NCI-H82 treated with DMSO at 0.1 percent for 48 hours (cell line): Measurements from ENCODE around the gene WASHC1.
"Not testable (repeated sequence)": the region's sequence is repeated elsewhere in the genome, so short reads cannot be mapped to it uniquely, and the experiment has no call there.

Experiments
- DNase-seq: peaks from one replicate; lab custom pipeline; 2025; ENCODE audit not compliant: unreplicated experiment; lab: John Stamatoyannopoulos, UW

Gene WASHC1, protein sequence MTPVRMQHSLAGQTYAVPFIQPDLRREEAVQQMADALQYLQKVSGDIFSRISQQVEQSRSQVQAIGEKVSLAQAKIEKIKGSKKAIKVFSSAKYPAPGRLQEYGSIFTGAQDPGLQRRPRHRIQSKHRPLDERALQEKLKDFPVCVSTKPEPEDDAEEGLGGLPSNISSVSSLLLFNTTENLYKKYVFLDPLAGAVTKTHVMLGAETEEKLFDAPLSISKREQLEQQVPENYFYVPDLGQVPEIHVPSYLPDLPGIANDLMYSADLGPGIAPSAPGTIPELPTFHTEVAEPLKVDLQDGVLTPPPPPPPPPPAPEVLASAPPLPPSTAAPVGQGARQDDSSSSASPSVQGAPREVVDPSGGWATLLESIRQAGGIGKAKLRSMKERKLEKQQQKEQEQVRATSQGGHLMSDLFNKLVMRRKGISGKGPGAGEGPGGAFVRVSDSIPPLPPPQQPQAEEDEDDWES

GRCh38 chr9:29356-29755 is at the start of gene WASHC1:
Gene WASHC1 (minus strand): TSS chr9:29456. CDS start chr9:24999, 4,457 bp downstream.
- not testable (repeated sequence) for DNase-seq

- DNase-seq = not testable (repeated sequence)
Measured at GRCh38 chr9:78333-78732, 49.1 kb upstream of the WASHC1 start.

GRCh38 chr9:76389-76788 is 47.1 kb upstream of the WASHC1 start:
- DNase-seq = not testable (repeated sequence)

- DNase-seq = not testable (repeated sequence)
Measured at GRCh38 chr9:73900-74525, 44.8 kb upstream of the WASHC1 start.

- DNase-seq = not testable (repeated sequence)
Measured at GRCh38 chr9:73076-73899, 44.0 kb upstream of the WASHC1 start.

DNA sequence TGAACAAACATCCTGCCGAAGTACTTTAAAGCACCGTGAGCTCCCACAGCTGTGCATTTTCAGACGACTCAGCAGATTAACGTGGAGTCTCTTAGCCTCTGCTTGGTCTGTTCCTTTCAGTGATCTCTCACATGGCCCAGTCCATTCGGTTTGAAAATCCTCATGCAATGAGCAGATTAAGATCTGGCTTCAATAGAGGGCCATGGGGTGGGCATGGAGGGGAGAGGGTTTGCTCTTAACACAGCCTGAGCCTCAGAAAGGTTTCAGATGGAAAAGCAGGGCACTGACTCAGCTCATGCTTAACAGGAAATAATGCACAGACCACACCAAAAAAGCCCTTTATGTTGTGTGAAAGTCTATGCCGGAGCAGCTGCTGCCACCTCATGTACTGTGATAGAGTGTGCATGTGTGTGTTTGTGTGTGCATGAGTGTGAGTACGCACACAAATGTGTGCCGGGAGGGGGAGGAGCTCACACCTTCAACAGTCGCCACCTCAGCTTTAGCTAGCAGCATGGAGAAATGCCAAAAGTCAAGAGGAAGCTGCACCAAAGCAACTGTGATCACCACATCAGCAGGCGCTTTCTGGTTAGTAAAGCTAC is 33.9 kb upstream of the WASHC1 start:
- peak; percentile 36 for DNase-seq

DNA sequence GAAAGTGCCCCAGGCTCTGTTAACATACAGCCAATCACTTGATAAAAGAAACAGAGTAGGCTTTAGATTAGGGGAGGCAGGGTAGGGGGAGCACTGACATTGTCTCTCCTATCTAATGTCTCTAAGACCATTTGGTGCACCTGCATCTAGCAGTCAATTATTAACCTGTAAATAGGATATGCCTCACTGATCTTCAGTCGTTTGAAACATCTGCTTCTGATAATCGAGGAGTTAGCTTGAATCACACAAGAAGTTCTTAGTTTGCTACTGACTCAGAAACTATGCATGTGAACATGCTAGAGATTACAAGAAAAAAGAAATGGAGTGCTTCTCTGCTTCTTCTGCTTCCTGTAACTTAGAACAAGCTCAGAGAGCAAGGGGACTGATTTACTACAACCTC is 23.4 kb upstream of the WASHC1 start:
- DNase-seq = peak; percentile 42

DNA sequence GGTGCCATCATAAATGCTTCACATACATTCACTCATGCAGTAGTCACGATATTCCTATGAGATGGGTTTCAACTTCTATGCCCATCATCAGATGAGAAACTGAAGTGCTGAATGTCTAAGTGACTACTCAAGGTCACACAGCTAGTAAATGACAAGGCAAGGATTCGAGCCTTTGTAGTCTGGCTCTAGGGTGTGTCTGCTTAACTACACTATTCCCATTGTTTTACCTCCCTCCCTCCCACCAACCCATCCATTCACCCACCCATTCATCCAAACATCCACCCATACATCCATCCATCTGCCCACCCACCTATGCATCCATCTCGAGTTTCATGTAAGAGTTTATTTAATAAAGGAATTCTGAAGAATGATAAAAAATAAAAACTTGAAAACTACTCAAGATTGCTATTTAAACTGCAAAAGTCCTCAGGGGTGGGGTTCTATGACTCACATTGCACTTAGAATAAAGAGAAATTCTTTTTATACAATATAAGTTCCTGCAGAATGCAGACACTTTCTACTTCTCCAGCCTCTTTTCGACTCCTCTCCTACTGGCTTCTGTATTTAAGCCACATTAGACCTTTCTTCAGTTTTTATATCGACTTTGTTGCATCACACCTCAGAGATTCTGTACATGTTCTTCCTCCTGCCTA is 19.1 kb upstream of the WASHC1 start:
- DNase-seq = not testable (repeated sequence)

GRCh38 chr9:46639-47271 is 17.5 kb upstream of the WASHC1 start:
- DNase-seq = not testable (repeated sequence)

GRCh38 chr9:46164-46563 is 16.9 kb upstream of the WASHC1 start:
- not testable (repeated sequence) for DNase-seq

DNA sequence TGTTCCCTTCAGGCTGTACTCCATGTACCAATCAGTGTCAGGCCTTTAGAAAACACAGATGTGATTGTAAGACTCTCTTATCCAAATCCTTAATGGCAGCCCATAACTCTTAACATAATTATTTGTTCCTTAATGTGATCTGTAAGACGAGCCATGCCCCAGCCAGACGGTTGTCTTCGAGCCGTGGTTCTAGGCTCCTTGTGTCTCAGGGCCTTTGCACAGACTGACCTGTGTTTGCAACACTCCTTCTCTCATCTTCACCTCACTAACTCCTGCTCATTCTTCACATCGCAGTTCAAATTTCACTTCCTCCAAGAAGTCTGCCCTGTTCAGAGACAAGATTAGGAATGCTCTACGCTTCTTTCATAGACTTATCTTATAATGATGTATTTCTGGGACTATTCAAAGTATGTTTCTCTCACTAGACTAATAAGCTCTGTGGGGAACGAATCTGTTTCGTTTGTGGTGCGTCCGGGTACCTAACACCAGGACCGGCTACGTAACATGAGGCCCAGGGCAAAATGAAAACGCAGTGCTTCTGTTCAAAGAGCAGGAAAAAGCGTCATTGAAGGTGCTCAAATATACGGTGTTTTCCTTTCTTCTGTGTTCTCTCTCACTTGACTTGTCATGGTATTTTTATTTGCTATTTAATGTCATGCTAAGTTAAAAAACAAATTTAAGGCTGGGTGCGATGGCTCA is 16.1 kb upstream of the WASHC1 start:
- DNase-seq = not testable (repeated sequence)

DNA sequence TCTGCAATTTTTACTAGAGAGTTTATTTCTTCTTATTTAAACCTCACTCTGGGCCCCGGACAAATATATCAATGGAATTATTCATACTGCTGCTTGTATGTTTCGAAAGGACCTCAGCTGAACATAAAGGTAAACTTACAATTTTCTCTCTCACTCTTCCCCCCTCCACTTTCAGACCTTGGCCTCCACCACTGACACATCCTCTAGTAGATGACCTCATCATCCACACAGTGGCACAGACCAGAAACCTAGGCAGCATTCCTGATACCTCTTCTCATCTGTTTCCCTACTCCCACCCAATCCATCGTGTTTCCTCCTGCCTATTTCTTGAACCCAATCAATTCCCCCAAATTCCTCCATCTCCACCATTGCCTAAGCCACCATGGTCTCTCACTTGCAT is 15.2 kb upstream of the WASHC1 start:
- DNase-seq = not testable (repeated sequence)

DNA sequence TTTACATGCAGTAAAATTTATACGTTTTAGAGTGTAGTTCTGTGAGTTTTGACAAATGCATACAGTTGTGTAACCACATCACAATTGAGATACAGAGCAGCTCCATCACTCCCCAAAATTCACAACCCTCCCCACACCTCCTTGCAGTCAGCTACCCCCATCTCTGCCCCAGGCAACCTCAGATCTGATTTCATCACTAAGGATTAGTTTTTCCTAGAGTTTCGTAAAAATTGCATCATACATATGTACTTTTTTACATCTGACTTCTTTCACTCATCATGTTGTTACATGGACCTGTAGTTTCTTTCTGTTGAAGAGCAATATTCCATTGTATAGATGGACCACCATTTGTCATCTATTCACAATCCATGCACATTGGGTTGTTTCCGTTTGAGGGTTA is 14.4 kb upstream of the WASHC1 start:
- DNase-seq = not testable (repeated sequence)

- not testable (repeated sequence) for DNase-seq
Measured at GRCh38 chr9:43116-43515, 13.9 kb upstream of the WASHC1 start.

DNA sequence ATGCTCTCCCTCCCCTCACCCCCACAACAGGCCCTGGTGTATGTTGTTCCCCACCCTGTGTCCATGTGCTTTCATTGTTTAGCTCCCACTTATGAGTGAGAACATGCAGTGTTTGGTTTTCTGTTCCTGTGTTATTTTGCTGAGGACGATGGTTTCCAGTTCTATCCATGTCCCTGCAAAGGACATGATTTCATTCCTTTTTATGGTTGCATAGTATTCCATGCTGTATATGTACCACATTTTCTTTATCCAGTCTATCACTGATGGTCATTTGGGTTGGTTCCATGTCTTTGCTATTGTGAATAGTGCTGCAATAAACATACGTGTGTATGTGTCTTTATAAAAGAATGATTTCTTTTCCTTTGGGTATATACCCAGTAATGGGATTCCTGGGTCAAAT is 12.6 kb upstream of the WASHC1 start:
- not testable (repeated sequence) for DNase-seq

DNA sequence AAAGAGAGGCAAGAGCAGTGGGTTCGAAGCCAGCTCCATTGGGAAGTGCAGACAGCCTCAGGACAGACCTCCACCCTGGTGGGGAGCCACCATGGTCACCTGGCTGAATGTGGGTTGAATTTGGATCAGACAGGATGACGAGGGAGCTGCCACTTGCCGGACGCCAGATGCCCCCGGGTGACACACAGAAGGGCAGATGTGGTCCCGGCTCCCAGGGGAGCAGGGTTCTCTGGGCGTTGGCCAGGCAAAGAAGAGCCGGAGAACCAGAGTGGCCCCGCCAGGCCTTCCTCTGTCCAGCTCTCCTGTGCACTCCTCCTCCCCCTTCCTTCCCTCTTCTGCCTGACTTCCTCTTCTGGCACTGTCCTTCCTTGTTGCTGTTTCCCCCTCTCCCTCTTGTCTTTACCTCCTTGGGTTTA is 12.0 kb upstream of the WASHC1 start:
- not testable (repeated sequence) for DNase-seq

- not testable (repeated sequence) for DNase-seq
Measured at GRCh38 chr9:32308-32707, 3.1 kb upstream of the WASHC1 start.

GRCh38 chr9:28775-29174 is 481 bp downstream of the WASHC1 start:
- DNase-seq = not testable (repeated sequence)

DNA sequence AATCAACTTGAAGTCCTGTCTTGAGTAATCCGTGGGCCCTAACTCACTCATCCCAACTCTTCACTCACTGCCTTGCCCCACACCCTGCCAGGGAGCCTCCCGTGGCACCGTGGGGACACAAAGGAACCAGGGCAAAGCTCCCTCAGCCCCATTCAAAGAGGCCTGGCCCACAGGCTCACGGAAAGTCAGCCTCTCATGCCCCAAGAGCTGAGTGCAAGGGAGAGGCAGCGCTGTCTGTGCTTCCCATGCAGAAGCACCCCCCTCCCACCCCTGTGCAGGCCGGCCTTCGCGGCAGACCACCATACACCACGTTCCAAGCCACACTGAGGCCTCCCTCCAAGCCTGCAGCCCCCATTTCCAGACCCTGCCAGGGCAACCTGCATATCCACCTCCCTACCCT is 7.6 kb downstream of the WASHC1 start:
- DNase-seq = not testable (repeated sequence)
